ENCODE measurements around the gene ISOC2.

DNA sequence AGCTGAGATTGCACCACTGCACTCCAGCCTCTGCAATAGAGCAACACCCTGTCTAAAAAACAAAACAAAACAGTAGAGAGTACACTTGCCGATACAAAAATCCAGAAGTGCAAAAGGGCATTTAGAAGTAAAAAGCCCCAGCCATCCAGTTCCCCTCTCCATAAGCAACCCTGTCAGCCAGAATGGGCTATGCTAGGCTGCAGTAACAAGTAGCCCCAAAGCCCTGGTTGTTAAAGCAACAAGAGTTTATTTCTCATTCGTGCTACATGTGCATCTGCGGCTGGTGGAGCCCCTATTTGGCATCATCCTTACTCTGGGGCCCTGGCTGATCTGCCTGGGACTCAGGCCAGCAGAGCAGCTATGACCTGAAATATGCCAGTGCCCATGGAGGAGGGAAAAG is 36.9 kb downstream of the ISOC2 start:
- TF ChIP-seq, protein P1, sequence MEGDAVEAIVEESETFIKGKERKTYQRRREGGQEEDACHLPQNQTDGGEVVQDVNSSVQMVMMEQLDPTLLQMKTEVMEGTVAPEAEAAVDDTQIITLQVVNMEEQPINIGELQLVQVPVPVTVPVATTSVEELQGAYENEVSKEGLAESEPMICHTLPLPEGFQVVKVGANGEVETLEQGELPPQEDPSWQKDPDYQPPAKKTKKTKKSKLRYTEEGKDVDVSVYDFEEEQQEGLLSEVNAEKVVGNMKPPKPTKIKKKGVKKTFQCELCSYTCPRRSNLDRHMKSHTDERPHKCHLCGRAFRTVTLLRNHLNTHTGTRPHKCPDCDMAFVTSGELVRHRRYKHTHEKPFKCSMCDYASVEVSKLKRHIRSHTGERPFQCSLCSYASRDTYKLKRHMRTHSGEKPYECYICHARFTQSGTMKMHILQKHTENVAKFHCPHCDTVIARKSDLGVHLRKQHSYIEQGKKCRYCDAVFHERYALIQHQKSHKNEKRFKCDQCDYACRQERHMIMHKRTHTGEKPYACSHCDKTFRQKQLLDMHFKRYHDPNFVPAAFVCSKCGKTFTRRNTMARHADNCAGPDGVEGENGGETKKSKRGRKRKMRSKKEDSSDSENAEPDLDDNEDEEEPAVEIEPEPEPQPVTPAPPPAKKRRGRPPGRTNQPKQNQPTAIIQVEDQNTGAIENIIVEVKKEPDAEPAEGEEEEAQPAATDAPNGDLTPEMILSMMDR (IDR thresholded peaks at IDR 0.05; ENCODE audit: insufficient read depth, low read length), result no peak
- no peak for TF ChIP-seq POLR2AphosphoS5 (IDR thresholded peaks at IDR 0.05; ENCODE audit: low read depth)
- no peak for TF ChIP-seq GABPA (IDR thresholded peaks at IDR 0.05; ENCODE audit: low read depth)
- TF ChIP-seq, protein P2, sequence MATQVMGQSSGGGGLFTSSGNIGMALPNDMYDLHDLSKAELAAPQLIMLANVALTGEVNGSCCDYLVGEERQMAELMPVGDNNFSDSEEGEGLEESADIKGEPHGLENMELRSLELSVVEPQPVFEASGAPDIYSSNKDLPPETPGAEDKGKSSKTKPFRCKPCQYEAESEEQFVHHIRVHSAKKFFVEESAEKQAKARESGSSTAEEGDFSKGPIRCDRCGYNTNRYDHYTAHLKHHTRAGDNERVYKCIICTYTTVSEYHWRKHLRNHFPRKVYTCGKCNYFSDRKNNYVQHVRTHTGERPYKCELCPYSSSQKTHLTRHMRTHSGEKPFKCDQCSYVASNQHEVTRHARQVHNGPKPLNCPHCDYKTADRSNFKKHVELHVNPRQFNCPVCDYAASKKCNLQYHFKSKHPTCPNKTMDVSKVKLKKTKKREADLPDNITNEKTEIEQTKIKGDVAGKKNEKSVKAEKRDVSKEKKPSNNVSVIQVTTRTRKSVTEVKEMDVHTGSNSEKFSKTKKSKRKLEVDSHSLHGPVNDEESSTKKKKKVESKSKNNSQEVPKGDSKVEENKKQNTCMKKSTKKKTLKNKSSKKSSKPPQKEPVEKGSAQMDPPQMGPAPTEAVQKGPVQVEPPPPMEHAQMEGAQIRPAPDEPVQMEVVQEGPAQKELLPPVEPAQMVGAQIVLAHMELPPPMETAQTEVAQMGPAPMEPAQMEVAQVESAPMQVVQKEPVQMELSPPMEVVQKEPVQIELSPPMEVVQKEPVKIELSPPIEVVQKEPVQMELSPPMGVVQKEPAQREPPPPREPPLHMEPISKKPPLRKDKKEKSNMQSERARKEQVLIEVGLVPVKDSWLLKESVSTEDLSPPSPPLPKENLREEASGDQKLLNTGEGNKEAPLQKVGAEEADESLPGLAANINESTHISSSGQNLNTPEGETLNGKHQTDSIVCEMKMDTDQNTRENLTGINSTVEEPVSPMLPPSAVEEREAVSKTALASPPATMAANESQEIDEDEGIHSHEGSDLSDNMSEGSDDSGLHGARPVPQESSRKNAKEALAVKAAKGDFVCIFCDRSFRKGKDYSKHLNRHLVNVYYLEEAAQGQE (IDR thresholded peaks at IDR 0.05; ENCODE audit: insufficient replicate concordance, low read depth), result no peak
- no peak for TF ChIP-seq SPI1 (IDR thresholded peaks at IDR 0.05; ENCODE audit: borderline replicate concordance, low read depth)
